HTERT RPE-1 (cell line): ENCODE measurements around the gene ALPP.
"Not testable (repeated sequence)": the region's sequence is repeated elsewhere in the genome, so short reads cannot be mapped to it uniquely, and the experiment has no call there.

Experiments used
- in situ Hi-C: fragments of 300-500 bp; cut with MboI; formaldehyde crosslinking; loops from 4 replicates; pipeline ENCODE4 v1.14.3; 2020; ENCODE audit warnings: low sequenced_read_pairs

ALPP gene

DNA sequence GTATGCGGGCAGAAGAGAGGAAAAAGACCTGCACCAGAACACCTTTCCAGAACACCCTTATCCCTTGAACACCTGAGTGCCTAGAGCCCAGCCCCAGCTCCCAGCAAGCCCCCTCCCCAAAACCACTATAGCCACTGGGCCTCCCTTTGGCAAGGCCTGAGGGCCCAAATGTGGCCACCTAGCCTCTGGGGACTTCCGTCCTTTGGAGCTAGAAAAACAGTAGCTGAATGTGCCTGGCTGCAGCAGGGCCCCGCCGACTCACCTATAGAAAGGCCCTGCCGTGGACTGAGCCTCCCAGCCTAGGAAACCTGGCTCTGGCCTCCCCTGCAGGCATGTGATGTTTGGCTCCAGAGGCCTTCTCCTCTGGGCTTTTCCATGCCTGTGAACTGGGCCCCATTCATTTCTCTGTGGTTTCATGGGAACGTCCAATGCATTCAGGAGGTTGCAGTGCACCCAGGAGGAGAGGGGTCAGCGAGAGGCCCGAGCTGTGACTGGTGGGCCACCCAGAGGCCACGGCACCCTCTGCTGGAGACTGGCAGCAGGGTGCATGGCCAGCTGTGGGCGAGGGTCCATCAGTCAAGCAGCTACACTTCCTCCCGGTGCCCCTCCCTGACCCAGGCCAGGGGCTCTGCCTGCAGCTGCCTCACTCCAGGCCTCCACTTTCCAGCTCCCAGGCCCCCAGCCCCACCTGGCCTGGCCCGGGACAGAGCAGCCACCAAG, 15.3 kb upstream of the ALPP start:
- in situ Hi-C loops = not testable (repeated sequence)

DNA sequence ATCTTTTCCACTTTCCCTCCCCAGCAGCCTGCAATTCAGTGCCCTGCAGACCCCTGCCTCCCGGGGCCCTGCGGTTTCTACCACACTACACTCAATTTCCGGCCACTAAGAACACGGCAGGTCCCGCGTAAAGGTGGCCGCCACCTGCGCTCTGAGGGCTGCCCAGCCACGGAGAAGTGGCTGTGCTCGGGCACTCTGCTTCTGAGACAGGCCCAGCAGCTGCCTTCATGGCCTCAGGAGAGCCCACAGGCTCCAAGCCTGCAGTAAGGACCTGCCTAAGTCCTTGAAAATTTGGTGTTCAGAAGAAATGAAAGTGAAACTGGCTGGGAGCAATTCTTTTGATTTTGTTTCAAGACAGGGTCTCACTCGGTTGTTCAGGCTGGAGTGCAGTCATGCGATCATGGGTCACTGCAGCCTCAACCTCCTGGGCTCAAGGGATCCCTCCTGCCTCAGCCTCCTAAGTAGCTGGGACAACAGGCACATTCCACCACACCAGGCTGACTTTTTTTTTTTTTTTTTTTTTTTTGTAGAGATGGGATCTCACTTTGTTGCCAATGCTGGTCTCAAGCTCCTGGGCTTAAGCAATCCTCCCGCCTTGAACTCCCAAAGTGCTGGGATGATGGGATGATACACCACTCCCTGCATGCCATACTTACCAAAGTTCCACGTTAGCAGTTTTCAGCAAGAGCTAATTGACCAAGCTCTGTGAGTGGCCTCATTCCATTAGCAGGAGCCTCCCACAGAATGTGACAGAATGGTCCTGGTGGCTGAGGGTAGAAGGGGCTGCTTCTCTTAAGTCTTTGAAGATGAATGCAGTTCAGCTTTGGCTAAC, 14.6 kb upstream of the ALPP start:
- in situ Hi-C loops = no loop called here

DNA sequence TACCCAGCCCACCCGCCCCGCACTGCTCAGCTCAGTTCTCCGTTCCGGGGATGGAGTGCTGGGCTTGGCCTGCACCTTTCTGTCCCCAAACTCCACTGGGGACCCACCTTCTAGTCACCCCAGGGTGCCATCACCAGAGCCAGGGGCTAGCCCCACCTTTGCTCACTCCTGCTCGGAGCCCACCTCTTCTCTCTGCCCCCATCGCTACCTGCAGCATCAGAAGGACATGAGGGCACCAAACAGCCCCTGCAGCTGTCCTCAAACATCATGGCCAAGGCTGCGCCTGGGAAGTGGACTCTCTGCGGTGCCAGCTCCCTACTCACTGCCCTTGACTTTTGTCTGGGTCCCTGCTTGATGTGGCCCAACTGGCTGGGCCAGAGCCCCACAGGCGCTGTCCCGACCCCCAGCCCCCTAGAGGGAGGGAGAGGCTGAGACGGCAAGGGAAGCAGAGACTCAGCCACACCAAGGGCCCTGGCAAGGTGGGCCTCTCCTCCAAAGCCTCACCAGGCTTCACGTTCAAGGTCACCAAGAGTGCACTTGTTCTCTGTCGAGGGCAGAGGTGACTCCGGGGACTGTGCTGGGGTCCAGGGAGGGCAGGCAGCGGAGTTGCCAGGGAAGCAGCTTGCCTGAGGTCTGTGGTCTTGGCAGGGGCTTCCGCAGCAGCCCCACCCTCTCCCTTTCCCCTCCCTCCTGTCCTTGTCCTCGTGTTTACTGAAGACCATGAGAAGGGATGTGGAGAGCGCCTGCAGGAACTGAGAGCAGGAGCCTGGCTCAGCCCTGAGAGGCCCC, 13.6 kb upstream of the ALPP start:
- in situ Hi-C loops = not testable (repeated sequence)

DNA sequence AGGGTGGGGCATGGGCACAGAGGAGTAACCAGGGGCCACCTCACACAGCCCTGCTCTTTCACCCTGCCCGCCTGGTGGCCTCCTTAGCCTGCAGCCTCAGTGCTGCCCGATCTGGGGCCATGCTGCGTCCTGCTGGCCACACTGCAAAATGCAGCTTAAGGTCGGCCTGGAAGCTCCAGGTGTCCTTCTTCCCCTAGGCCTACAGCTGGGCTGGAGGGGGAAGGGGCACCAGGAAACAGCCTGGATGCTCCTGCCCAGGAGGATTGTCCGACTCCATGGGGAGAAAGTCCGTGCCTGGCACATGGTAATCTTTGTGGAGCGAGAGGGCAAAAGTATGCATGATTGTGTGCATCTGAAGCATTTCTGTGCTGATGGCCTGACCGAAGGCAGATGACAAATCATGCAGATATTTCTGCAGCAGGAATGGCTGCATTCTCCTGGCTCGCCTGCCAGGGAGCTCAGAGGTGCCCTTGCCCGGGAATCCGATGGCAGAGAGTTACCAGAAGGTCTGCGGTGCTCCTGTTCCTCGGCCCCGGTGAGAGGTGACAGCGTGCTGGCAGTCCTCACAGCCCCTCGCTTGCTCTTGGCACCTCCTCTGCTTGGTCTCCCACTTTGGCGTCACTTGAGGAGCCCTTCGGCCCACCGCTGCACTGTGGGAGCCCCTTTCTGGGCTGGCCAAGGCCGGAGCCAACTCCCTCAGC, 12.8 kb upstream of the ALPP start:
- in situ Hi-C loops = no loop called here

DNA sequence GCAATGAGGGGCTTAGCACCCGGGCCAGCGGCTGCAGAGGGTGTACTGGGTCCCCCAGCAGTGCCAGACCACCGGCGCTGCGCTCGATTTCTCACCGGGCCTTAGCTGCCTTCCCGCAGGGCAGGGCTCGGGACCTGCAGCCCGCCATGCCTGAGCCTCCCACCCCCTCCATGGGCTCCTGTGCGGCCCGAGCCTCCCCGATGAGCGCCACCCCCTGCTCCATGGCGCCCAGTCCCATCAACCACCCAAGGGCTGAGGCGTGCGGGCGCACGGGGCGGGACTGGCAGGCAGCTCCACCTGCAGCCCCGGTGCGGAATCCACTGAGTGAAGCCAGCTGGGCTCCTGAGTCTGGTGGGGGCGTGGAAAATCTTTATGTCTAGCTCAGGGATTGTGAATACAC, 12.1 kb upstream of the ALPP start:
- in situ Hi-C loops = not testable (repeated sequence)

DNA sequence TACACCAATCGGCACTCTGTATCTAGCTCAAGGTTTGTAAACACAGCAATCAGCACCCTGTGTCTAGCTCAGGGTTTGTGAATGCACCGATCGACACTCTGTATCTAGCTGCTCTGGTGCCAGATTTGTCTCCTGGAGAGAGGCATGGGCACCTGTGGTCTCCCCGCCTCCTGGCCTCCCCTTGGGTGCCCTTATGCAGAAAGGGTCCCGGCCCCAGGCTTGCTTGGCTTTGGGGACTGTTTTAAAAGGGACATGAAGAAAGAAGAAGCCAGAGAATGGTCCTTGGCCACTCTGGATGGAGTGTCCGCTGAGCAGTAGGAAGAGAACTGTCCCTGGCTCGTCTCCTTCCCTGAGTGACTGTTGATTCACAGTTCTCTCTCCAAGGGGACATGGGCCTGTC, 11.5 kb upstream of the ALPP start:
- in situ Hi-C loops = no loop called here

DNA sequence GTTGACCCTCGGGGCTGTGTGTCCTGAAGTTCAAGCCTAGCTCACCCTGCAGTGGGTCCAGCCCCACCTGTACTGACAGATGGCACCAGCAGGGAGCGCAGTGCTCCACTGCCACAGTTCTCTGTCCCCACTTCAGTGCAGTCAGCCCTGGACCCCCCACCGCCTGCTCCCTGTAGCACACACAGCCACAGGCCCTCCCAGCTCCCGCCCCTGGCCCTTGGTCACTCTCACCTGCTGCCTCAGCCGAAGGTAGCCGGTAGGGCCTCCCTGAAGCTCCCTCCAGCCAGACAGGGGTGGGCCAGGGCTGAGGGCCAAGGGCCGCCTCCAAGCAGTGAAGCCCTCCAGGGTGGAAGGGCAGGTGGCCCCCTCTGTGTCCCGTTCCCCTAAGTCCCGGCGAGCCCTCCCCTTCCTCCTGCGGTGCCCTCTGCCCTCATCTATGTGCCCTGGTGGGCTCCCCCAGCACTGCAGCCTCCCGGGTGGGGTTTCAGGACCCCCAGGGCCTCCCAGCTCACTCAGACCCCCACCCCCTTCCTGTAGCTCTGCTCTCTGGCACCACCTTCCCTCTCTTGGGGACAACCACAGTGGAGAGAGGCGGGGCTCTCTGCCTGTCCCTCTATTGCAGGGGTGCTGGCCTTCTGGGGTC, 10.8 kb upstream of the ALPP start:
- in situ Hi-C loops = no loop called here

DNA sequence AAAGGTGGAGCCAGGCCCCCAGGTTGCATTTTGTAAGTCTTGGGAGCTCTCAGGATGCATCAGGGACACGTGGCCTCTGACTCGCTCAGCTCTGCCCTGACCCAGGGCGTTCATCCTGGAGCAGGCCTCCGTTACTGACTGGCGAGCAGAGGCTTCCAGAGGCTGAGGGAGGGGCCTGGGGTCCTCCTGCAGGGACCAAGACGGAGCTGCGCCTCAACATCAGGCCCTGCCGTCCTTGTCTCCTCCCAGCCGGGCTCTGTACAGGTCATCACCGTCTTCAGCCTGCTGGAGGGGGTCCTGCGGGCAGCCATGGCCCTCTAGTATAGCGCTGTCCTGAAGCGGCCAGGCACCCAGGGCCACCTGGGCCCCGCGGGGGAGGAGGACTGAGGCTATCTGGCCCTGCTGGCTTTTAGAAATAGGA, 10.2 kb upstream of the ALPP start:
- in situ Hi-C loops = no loop called here

DNA sequence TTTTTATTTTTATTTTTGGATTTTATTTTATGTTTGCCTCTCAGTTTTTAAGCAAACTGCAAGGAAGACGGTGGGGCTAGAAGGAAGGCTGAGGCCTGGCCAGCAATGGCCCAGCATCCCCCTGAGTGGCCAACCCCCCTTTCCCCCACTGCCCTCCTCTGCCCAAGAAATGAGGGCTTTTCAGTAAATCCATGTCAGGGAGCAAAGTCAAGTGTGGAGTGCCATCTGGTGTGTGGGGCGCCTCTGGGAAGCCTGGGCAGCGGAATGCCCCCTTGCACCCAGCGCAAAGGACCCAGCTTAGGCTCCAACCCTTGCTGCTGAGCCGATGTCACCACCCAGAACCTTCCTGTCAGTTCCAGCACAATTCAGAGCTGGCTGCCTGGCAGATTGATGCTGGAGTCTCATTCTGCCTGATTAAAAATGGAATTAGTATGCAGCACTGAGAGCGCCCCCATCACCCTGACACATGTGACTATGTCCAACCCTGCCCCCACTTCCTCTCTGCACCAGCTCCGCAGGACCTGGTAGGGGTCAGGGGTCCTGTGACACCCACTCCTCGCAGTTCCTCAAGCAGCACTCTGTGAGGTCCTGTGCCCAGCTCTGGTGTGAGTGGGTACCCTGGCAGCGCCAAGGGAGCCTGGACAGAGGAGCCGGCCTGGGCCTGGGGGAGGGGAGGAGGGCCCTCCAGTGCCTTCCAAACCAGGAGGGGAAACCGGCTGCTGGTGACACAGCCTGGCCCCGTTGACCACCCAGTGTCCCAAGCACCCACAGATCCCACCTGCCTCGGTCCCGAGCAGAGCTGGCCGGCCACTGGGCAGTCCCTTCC, 9.2 kb upstream of the ALPP start:
- in situ Hi-C loops = no loop called here

DNA sequence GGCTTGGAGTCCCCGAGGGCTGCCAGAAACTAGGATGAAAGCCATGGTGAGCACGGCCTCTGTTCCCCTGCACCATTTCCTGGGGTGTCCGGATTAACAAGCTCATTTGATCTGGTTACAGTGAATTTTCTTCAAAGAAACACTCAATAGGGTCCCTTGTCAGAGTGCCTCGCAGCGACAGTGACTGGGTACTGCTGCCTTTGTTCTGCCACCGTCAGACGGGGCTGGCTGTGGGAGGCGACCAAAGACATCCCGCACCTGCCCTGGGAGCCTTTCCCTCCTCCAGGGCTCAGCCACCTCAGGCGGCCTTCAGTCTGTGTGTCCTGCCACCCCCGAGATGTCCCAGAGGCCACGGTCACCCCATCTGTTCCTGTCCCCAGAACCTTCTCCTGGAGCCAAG, 8.5 kb upstream of the ALPP start:
- in situ Hi-C loops = not testable (repeated sequence)

DNA sequence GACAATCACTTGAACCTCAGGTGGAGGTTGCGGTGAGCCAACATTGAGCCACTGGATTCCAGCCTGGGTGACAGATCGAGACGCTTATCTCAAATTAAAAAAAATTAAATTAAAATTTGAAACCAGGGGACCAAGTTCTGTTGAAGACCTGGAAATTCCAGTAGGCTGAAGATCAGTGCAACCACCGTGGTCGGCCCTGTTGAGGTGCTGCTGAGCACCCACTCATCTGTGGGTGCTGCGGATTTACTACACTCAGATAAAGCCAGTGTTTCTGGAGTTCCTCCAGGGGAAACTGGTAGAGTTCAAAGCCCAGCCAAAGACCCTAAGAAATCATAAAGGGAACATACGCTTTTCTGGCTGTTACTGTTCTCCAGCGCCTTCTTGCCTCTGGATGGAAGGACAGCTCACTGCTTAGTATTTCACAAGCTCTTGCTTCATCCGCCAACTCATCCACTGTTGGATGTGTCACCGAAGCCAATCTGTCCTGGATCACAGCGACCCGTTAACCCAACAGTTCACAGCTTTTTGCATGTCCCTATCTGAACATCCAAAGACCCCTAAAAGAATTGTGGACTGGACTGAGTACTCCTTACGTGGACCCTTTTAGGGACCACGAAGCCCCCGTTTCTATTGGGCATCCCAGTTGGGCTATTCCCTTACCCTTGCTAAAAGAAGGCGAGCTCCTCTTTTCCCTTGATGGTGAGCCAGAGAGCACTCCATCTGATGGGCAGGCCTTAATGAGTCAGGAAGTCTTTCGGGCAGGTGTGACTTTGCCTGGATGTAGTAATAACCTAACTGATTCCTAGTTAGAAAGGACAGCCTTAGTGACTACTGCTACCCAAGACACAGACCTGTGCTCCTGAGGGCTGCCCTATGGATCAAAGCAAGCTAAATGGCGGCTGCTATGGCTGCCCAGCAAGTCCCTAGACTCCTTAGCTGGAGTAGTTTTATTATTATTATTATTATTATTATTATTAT, 6.0 kb upstream of the ALPP start:
- in situ Hi-C loops = no loop called here

DNA sequence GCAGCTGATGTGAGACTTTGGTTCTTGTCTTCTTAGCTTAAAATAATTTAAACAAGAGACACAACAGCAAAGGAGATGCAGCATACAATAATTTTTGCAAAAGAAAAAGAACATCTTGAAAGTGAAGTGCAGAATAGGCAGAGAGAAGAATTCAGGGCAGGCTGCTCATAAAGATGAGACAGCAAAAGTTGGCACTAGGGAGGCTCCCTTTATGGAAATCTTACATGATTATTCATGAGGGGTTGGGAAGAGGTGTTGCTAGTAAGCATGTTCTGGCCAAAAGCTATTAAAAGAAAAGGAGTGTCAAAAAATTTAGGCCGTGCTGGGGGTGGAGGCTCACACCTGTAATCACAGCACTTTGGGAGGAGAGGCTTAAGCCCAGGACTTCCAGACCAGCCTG, 4.2 kb upstream of the ALPP start:
- in situ Hi-C loops = no loop called here

DNA sequence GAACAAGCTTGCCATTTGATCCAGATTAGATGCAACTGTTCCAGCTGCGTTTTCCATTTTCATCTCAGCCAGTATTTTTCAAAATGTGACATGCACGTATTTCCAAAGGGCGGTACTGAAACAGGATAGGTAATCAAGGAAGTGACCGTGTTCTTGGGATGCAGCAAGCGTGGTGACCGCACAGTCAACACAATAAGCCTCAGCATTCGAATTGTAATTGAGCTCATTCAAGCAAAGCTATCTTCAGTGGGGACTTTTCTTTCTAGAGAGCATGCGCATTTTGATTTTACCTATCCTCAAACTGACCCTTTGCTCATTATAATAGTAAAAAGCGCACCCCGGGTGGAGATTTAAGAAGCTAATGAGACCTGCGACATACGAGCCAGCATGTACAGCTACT, 3.4 kb upstream of the ALPP start:
- in situ Hi-C loops = no loop called here

DNA sequence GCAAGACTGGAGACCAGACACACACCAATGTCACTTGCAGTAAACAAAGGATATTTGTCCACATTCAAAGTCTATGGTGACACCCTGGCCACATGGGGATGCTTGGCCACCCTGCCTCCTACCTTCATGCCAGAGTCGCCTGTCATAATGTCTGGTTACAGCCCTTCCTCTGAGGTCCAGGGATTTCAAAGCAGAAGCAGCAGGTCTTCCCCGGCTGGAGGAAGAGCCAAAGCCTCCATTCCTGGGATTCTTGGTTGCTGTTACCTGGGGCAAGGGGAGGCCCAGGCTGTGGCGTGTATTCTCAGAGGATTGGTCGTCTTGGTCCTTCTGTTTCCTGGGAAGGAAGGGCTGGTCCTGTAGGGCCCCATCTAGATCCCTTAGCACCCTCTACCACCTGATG, 2.3 kb upstream of the ALPP start:
- in situ Hi-C loops = no loop called here

DNA sequence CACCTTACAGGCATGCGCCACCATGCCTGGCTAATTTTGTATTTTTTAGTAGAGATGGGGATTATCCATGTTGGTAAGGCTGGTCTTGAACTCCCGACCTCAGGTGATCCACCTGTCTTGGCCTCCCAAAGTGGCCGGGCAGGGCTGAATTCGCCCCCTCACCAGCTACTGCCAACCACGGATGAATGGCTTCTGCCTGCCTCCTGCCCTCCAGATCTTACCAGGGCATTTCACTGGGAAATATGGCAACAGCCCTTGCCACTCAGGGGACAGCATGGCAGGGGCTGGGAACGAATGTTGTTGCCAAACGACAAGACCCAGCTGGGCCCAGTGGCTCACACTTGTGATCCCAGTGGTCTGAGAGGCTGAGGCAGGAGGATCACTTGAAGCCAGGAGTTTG, 1.8 kb upstream of the ALPP start:
- in situ Hi-C loops = no loop called here

DNA sequence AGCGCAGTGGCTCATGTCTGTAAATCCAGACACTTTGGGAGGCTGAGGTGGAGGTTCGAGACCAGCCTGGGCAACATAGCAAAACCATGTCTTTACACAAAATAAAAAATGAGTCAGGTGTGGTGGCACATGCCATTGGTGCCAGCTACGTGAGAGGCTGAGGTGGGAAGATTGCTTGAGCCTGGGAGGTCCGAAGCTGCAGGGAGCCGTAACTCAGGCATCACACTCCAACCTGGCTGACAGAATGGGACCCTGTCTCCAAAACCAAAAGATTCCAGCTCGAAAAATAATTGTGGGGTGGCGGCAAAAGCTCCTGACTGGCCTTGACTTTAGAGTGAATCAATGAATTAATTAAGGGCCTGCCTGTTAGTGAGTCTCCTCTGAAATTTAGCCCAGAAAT, 1.2 kb upstream of the ALPP start:
- in situ Hi-C loops = no loop called here

DNA sequence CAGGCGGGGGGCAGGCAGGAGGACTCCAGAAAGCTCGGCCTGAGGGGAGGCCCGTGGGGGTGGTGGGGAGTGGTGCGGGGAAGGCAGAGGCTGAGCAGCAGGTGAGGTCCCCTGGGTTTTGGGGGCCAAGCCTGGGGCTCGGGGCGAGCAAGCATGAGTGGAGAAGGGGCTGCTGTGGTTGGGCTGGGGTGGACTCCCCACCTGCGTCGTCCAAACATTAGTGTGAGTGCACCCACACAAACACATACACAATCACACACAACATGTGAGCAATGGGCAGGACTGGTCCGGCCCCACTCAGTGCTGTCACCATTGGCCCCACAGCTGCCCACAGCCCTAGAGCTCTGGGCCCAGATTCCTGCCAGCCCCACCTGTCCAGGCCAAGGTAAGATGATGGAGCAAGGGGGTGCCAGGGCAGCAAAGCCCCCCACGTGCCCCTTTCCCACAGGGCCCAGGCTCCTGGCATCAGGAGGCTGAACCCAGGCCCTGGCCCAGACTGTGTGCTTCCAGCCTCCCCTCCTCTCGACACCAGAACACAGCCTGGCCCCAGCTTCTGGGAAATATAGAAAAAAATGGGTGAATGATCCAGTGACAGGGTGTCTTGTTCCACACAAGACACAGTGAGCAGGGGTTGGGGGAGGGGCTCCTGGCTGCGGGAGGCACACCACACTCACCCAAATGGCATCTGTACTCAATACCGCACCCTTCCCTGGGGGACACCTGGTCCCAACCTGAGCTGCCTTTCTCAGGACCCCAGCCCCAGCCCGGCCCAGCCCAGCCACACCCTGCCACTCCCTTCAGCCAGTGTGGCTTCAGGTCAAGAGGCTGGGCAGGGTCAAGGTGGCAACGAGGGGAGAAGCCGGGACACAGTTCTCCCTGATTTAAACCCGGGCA, 463 bp upstream of the ALPP start:
- in situ Hi-C loops = no loop called here
